HepG2 (cell line): Measurements from ENCODE around the gene PRR35. TPM values are rescaled to one million over a fixed set of nuclear protein-coding genes. Genes with fewer than 3 reads are reported as not detected.
A peak's percentile ranks its signal among the peaks of the same experiment; 100 is the strongest.

Source experiments
- ATAC-seq: fragments of 200-7000 bp; cut with Tn5 transposase; 3 replicates; pipeline ENCODE4 v1.9.1; 2020; ENCODE audit warnings: mild to moderate bottlenecking, moderate library complexity
- BruUV-seq: library from RNA; stranded (reverse); fragments of 400-500 nt; replicated peaks from 2 replicates; lab custom pipeline; 2021; lab: Mats Ljungman, UMichigan
- CTCF ChIA-PET: fragments of 300-600 bp; formaldehyde crosslinking; extraction: SDS; loops from one replicate; lab custom pipeline; 2021; ENCODE audit warnings: low total read pairs, inconsistent platforms, low intra/inter-chr PET ratio; lab: Yijun Ruan, JAX
- POLR2A ChIA-PET: fragments of 350-600 bp; sonication (Branson Sonifier 250); formaldehyde crosslinking; loops from one replicate; lab custom pipeline; 2020; ENCODE audit warnings: antibody characterized with exemption, inconsistent platforms; lab: Yijun Ruan, JAX
- DNase-seq: peaks from one replicate; pipeline ENCODE4 v3.0.0-alpha.2; 2015; ENCODE audit warnings: low spot score
- FAIRE-seq: peaks from 3 replicates; lab custom pipeline; 2011; peaks lifted over from hg19 to GRCh38; lab: Jason Lieb, UNC
- H2AFZ ChIP-seq: one replicate; pipeline ENCODE4 v1.6.1; 2011; ENCODE audit warnings: low read length, inconsistent platforms
- H3K27ac ChIP-seq: fragments of 300-600 bp; 3 replicates; pipeline ENCODE4 v1.8.0; 2011; ENCODE audit warnings: mixed run types, mild to moderate bottlenecking, mixed read lengths, low read length, inconsistent platforms; ENCODE audit not compliant: insufficient read depth; ENCODE audit errors: extremely low read length
- H3K27me3 ChIP-seq, 2 experiments: fragments of 200-600 bp in 1 of 2; 2 replicates in 1 of 2; 3 replicates in 1 of 2; pipeline versions ENCODE4 v1.6.0 to v1.8.0; 2011; ENCODE audit warnings: low read length in 2 of 2, mild to moderate bottlenecking in 2 of 2, moderate library complexity in 2 of 2, inconsistent platforms in 1 of 2; ENCODE audit not compliant: insufficient read depth in 2 of 2, control insufficient read depth in 1 of 2
- H3K36me3 ChIP-seq, 2 experiments: fragments of 200-600 bp in 1 of 2; replicated peaks in 1 of 2; 2 replicates in 1 of 2; 3 replicates in 1 of 2; pipeline versions ENCODE4 v1.5.1 to v1.8.0; 2011; ENCODE audit warnings: low read length in 2 of 2, inconsistent platforms in 1 of 2; ENCODE audit not compliant: insufficient read depth in 2 of 2, control insufficient read depth in 1 of 2
- H3K4me1 ChIP-seq: 2 replicates; pipeline ENCODE4 v1.5.1; 2012; ENCODE audit warnings: low read length, inconsistent platforms; ENCODE audit not compliant: insufficient read depth
- H3K4me2 ChIP-seq: 2 replicates; pipeline ENCODE4 v1.6.0; 2011; ENCODE audit warnings: low read depth, low read length, inconsistent platforms
- H3K4me3 ChIP-seq, 3 experiments: fragments of 200-600 bp in 1 of 3; sonication (generic), shearing (Covaris generic) in 1 of 3; replicated peaks in 1 of 3; 2 replicates each; pipeline ENCODE4 v1.5.1; 2011 to 2016; ENCODE audit warnings: low read length in 3 of 3, inconsistent platforms in 2 of 3, low read depth in 2 of 3, mild to moderate bottlenecking in 2 of 3, control low read depth in 1 of 3, mixed read lengths in 1 of 3; ENCODE audit not compliant: insufficient read depth in 1 of 3
- H3K79me2 ChIP-seq: one replicate; pipeline ENCODE4 v1.6.1; 2011; ENCODE audit warnings: low read length, inconsistent platforms; ENCODE audit not compliant: insufficient read depth
- H3K9ac ChIP-seq: 2 replicates; pipeline ENCODE4 v1.6.0; 2011; ENCODE audit warnings: mild to moderate bottlenecking, low read depth, low read length, inconsistent platforms; ENCODE audit not compliant: insufficient read depth
- H3K9me3 ChIP-seq: 2 replicates; pipeline ENCODE4 v1.5.1; 2012; ENCODE audit warnings: mild to moderate bottlenecking, low read length
- H4K20me1 ChIP-seq: 2 replicates; pipeline ENCODE4 v1.6.0; 2011; ENCODE audit warnings: inconsistent platforms, mild to moderate bottlenecking, low read length, moderate library complexity; ENCODE audit not compliant: insufficient read depth
- AKAP8 ChIP-seq: sonication (generic); formaldehyde crosslinking; IDR thresholded peaks from 2 replicates; pipeline ENCODE4 v1.5.1; 2020; ENCODE audit warnings: mild to moderate bottlenecking, missing genetic modification reagents
- FOXA1 ChIP-seq, 2 experiments: fragments of 450-650 bp in 1 of 2; sonication (generic) in 1 of 2; formaldehyde crosslinking in 1 of 2; IDR thresholded peaks; 2 replicates each; pipeline versions ENCODE4 v1.4.0 to v1.6.1; 2016 to 2020; ENCODE audit warnings: missing genetic modification reagents in 1 of 2
- HNRNPL ChIP-seq: fragments of 200-400 bp; formaldehyde crosslinking; IDR thresholded peaks from 2 replicates; pipeline ENCODE4 v1.6.1; 2017; ENCODE audit warnings: mild to moderate bottlenecking, low read depth, low read length
- HOXA7 ChIP-seq: sonication (generic); formaldehyde crosslinking; IDR thresholded peaks from 2 replicates; pipeline ENCODE4 v1.8.1; 2022; ENCODE audit warnings: mild to moderate bottlenecking, missing genetic modification reagents, moderate library complexity
- KDM2A ChIP-seq: sonication (generic); formaldehyde crosslinking; IDR thresholded peaks from 2 replicates; pipeline ENCODE4 v1.4.0; 2020; ENCODE audit warnings: low read depth, missing genetic modification reagents, borderline replicate concordance
- LCORL ChIP-seq, 2 experiments: fragments of 450-650 bp in 1 of 2; sonication (generic) in 1 of 2; formaldehyde crosslinking in 1 of 2; IDR thresholded peaks; 2 replicates each; pipeline versions ENCODE4 v1.5.0 to v1.6.1; 2017 to 2020; ENCODE audit warnings: antibody characterized with exemption in 1 of 2, missing genetic modification reagents in 1 of 2
- MBD4 ChIP-seq: IDR thresholded peaks from 2 replicates; pipeline ENCODE4 v1.6.1; 2012; ENCODE audit warnings: low read length, inconsistent platforms, borderline replicate concordance
- NFKB2 ChIP-seq: sonication (generic); formaldehyde crosslinking; IDR thresholded peaks from 2 replicates; pipeline ENCODE4 v1.4.0; 2020; ENCODE audit warnings: missing genetic modification reagents, borderline replicate concordance
- PHF20 ChIP-seq: sonication (generic); formaldehyde crosslinking; IDR thresholded peaks from 2 replicates; pipeline ENCODE4 v1.5.0; 2020; ENCODE audit warnings: mild to moderate bottlenecking, missing genetic modification reagents
- REPIN1 ChIP-seq: sonication (generic); formaldehyde crosslinking; IDR thresholded peaks from 2 replicates; pipeline ENCODE4 v1.8.0; 2022; ENCODE audit warnings: missing genetic modification reagents, low read depth, mild to moderate bottlenecking, borderline replicate concordance
- ZNF274 ChIP-seq: sonication (generic); formaldehyde crosslinking; IDR thresholded peaks from 2 replicates; pipeline ENCODE4 v1.5.1; 2020; ENCODE audit warnings: mild to moderate bottlenecking, missing genetic modification reagents
- WGBS: methylation state at CpG from one replicate; pipeline ENCODE4 v1.1.6; 2017; ENCODE audit warnings: low lambda C conversion rate; 5-methylcytosine and 5-hydroxymethylcytosine counted together
- in situ Hi-C: cut with HindIII; loops from 2 replicates; pipeline ENCODE4 v1.10.0; 2017; ENCODE audit warnings: low pct_unique_long_range_greater_than_20kb; ENCODE audit not compliant: extremely low pct_ligation_motif_present
- intact Hi-C: fragments of 100-400 bp; cut with micrococcal nuclease; formaldehyde crosslinking; loops from one replicate; pipeline ENCODE4 v1.10.0; 2022; ENCODE audit not compliant: unreplicated experiment
- polyA plus RNA-seq, 8 experiments: library from polyadenylated mRNA; depleted of rRNA in 3 of 8; stranded (reverse) in 7 of 8; unstranded in 1 of 8; fragments of >200 nt; fragmentation: Illumina TruSeq in 4 of 8; extraction: Trizol in 4 of 8; gene quantifications; 2 replicates each; pipeline versions ENCODE4 v1.2.1 to v1.2.3, GENCODE V29; 2011 to 2016; ENCODE audit warnings: low read depth in 4 of 8, missing spikeins in 1 of 8, mixed read lengths in 1 of 8; ENCODE audit not compliant: insufficient read depth in 1 of 8
- total RNA-seq, 5 experiments: library from RNA; depleted of rRNA; stranded (reverse); fragments of >200 nt; fragmentation: Illumina TruSeq; extraction: Trizol; gene quantifications; 2 replicates each; pipeline ENCODE4 v1.2.3, GENCODE V29; 2016; ENCODE audit warnings: low read depth in 1 of 5

Gene PRR35
- total and polyA plus RNA-seq, 2 of the 13 experiments (the other 11 are each of a cell fraction or from before 2014, with no cell fraction given) = 0.07 to 0.16 TPM

DNA sequence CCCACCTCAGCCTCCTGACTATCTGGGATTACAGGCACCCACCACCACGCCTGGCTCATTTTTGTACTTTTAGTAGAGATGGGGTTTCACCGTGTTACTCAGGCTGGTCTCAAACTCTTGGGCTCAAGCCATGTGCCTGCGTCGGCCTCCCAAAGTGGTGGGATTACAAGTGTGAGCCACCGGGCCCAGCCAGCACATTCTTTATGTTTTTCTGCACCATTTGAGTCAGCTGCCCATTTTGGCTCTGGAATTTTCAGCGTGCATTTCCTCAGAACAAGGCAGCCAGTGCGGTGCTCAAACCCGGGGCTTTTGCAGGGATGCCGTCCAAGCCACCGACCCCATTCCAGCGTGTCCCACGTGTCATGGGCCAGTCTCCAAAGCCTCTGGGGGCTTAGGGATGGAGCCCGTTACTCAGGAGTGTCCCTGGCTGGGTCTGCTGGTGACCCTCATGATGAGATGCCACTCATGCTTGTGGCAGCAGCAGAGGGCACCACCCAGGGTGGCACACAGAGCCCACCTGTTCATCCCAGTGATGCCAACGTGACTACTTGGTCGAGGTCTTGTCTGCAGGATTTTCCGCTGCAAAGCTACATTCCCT lies 26.0 kb downstream of the PRR35 start:
- no TSS peak for BruUV-seq
- FAIRE-seq (no peak), DNase-seq (no peak), ATAC-seq (no peak)
- Histone ChIP-seq H3K9me3 (no peaks in the 10 kb centered on the region), H4K20me1 (peaks cover 12% of the 10 kb centered on the region; the same call in 1 of the 2 replicates), H3K27me3 (no peaks in the 10 kb centered on the region), H3K27ac (no peak overlapping the region), H3K9ac (no peak overlapping the region), H3K4me1 (peaks cover 39% of the 10 kb centered on the region), H3K79me2 (peaks cover 20% of the 10 kb centered on the region), H2AFZ (no peak overlapping the region), H3K4me3 (no peak overlapping the region), H3K36me3 (no peaks in the 10 kb centered on the region), H3K4me2 (no peak overlapping the region)
- intact Hi-C loops = loop anchor here (10.0 kb wide), 1 partner anchor 59 kb away; the partner anchor contains the start of genes MCRIP2 and WDR90
- TF ChIP-seq AKAP8 (CRISPR knock-in tag) (peak; percentile 75; the same call in 1 of the 2 replicates), HNRNPL (peak; percentile 68; the same call in 1 of the 2 replicates), ZNF274 (CRISPR knock-in tag) (0 out of 2 replicates have a peak, but pooled peaks have one; percentile 18), PHF20 (no peak), KDM2A (CRISPR knock-in tag) (peak; percentile 40; the same call in 1 of the 2 replicates), HOXA7 (no peak), FOXA1 (IDR thresholded peaks at IDR 0.05) (no peak), FOXA1 (CRISPR knock-in tag; IDR thresholded peaks at IDR 0.05) (no peak), MBD4 (no peak), REPIN1 (CRISPR knock-in tag) (0 out of 2 replicates have a peak, but pooled peaks have one; percentile 27), LCORL (IDR thresholded peaks at IDR 0.05) (no peak), LCORL (CRISPR knock-in tag; IDR thresholded peaks at IDR 0.05) (0 out of 2 replicates have a peak, but pooled peaks have one; percentile 25), NFKB2 (peak; percentile 23; the same call in 1 of the 2 replicates)
- WGBS = 40% methylated on average over 11 of the region's 16 CpGs
- POLR2A ChIA-PET = interaction anchor here (1.2 to 1.5 kb wide), 2 partner anchors 9 to 52 kb away, joined by 3 to 5 read pairs; no protein-coding TSS in a partner anchor
- in situ Hi-C loops = no loop called here
- CTCF ChIA-PET = interaction anchor here (1.2 kb wide), 1 partner anchor 195 kb away, joined by 3 read pairs; no protein-coding TSS in a partner anchor
